ENCODE data around the gene COL4A5. TPM values are rescaled to one million over a fixed set of nuclear protein-coding genes. Genes with fewer than 3 reads are reported as not detected.
A peak's percentile ranks its signal among the peaks of the same experiment; 100 is the strongest.

Gene COL4A5
- total and polyA plus RNA-seq, 2 donors (not counting 3 experiments of a cell fraction or from before 2014, with no cell fraction given), result 15.4 to 28.8 TPM

DNA sequence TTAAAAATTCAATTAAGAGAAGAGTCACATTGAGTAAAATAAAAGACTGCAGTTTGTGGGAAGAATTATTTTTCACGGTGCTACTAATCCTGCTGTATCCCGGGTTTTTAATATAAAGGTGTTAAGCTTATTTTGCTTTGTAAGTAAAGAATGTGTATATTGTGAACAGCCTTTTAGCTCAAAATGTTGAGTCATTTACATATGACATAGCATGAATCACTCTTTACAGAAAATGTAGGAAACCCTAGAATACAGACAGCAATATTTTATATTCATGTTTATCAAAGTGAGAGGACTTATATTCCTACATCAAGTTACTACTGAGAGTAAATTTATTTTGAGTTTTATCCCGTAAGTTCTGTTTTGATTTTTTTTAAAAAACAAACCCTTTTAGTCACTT lies 257.1 kb downstream of the COL4A5 start:
- intact Hi-C loops (cut with micrococcal nuclease) (loop anchor here (5.0 kb wide), 1 partner anchor 114 kb away; no protein-coding TSS in a partner anchor), dilution Hi-C loops (cut with MboI; ENCODE audit: extremely low pct_ligation_motif_present, low sequenced_read_pairs) (no loop called here)
- no peak overlapping the region for H3K27ac ChIP-seq (ENCODE audit: insufficient read depth, low read depth, low read length)
- DNase-seq (ENCODE audit: low read depth, low spot score), result no peak
- no peaks in the 10 kb centered on the region for H3K27me3 ChIP-seq (ENCODE audit: control insufficient read depth in 2 of 2, insufficient read depth in 2 of 2, low read length in 2 of 2)
- no peaks in the 10 kb centered on the region for H3K79me2 ChIP-seq (ENCODE audit: control insufficient read depth, insufficient read depth, low read length)
- ChIA-PET POLR2A (no interaction called here), CTCF (interaction anchor here (4.2 to 7.7 kb wide), 2 partner anchors 688 to 777 kb away, joined by 61 to 250 read pairs; no protein-coding TSS in a partner anchor)
- no peak overlapping the region for H3K9ac ChIP-seq (replicated peaks; ENCODE audit: extremely low read depth, insufficient read depth, low read length)
- TF ChIP-seq MYC (IDR thresholded peaks at IDR 0.05; ENCODE audit: low read depth, low read length) (no peak), FOS (IDR thresholded peaks at IDR 0.05; ENCODE audit: borderline replicate concordance, insufficient read depth, low read length) (peak; percentile 54)
- H4K20me1 ChIP-seq (replicated peaks; ENCODE audit: control insufficient read depth, extremely low read depth, insufficient read depth, low read length), result no peaks in the 10 kb centered on the region
- H2AFZ ChIP-seq (ENCODE audit: low read depth, low read length), result no peak overlapping the region
- no TSS peak for BruUV-seq (replicated peaks)
- no peak overlapping the region for H3K4me2 ChIP-seq (ENCODE audit: insufficient read depth, low read length)
- H3K36me3 ChIP-seq (ENCODE audit: control insufficient read depth in 2 of 2, extremely low read depth in 1 of 2, insufficient read depth in 2 of 2, low read length in 2 of 2), result no peaks in the 10 kb centered on the region
- no peaks in the 10 kb centered on the region for H3K9me1 ChIP-seq (replicated peaks; ENCODE audit: control insufficient read depth, extremely low read depth, insufficient read depth, low read length)
- no peak overlapping the region for H3K4me3 ChIP-seq (replicated peaks in 1 of 3; ENCODE audit: insufficient read depth in 1 of 3, low read depth in 1 of 3, low read length in 3 of 3)
- FAIRE-seq, result no peak
- H3K4me1 ChIP-seq (ENCODE audit: control insufficient read depth, extremely low read depth, insufficient read depth, low read length), result no peaks in the 10 kb centered on the region
- no peaks in the 10 kb centered on the region for H3K9me3 ChIP-seq (replicated peaks; ENCODE audit: control insufficient read depth, insufficient read depth, low read length)

DNA sequence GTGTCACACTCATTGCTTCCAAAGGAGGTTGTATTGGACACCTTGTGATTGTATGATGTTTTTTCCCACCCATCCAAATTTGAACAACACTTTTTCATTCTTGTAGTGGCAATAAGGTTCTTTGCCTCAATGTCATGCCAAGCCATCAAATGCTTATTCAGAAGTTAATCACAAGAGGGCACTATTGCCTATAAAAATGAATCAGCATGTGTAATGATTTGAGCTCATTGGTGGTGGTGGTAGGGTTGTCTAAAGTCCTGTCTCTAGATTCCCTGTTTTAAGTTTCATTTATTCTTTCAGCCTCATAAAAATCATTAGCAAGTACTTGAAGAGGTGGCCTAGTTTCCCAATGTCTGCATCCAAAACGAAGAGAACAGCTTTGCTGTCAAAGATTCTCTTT lies 259.7 kb downstream of the COL4A5 start:
- Histone ChIP-seq H3K27me3 (ENCODE audit: control insufficient read depth in 2 of 2, insufficient read depth in 2 of 2, low read length in 2 of 2) (no peaks in the 10 kb centered on the region), H3K9me3 (replicated peaks; ENCODE audit: control insufficient read depth, insufficient read depth, low read length) (no peaks in the 10 kb centered on the region), H4K20me1 (replicated peaks; ENCODE audit: control insufficient read depth, extremely low read depth, insufficient read depth, low read length) (no peaks in the 10 kb centered on the region), H3K4me3 (replicated peaks in 1 of 3; ENCODE audit: insufficient read depth in 1 of 3, low read depth in 1 of 3, low read length in 3 of 3) (no peak overlapping the region), H3K9me1 (replicated peaks; ENCODE audit: control insufficient read depth, extremely low read depth, insufficient read depth, low read length) (no peaks in the 10 kb centered on the region), H3K36me3 (ENCODE audit: control insufficient read depth in 2 of 2, extremely low read depth in 1 of 2, insufficient read depth in 2 of 2, low read length in 2 of 2) (no peaks in the 10 kb centered on the region), H3K27ac (ENCODE audit: insufficient read depth, low read depth, low read length) (no peak overlapping the region), H3K4me1 (ENCODE audit: control insufficient read depth, extremely low read depth, insufficient read depth, low read length) (no peaks in the 10 kb centered on the region), H3K4me2 (ENCODE audit: insufficient read depth, low read length) (no peak overlapping the region), H2AFZ (ENCODE audit: low read depth, low read length) (no peak overlapping the region), H3K9ac (replicated peaks; ENCODE audit: extremely low read depth, insufficient read depth, low read length) (no peak overlapping the region), H3K79me2 (ENCODE audit: control insufficient read depth, insufficient read depth, low read length) (no peaks in the 10 kb centered on the region)
- CTCF ChIA-PET, result interaction anchor here (0.8 to 7.7 kb wide), 14 partner anchors 11 to 1192 kb away, joined by 3 to 250 read pairs (median 6); no protein-coding TSS in a partner anchor
- dilution Hi-C loops (cut with MboI; ENCODE audit: extremely low pct_ligation_motif_present, low sequenced_read_pairs) (no loop called here), intact Hi-C loops (cut with micrococcal nuclease) (loop anchor here (1.0 to 5.0 kb wide), 2 partner anchors 117 to 685 kb away; no protein-coding TSS in a partner anchor)
- FAIRE-seq, result peak; percentile 73
- DNase-seq (ENCODE audit: low read depth, low spot score), result peak; percentile 42
- TF ChIP-seq, protein P1, sequence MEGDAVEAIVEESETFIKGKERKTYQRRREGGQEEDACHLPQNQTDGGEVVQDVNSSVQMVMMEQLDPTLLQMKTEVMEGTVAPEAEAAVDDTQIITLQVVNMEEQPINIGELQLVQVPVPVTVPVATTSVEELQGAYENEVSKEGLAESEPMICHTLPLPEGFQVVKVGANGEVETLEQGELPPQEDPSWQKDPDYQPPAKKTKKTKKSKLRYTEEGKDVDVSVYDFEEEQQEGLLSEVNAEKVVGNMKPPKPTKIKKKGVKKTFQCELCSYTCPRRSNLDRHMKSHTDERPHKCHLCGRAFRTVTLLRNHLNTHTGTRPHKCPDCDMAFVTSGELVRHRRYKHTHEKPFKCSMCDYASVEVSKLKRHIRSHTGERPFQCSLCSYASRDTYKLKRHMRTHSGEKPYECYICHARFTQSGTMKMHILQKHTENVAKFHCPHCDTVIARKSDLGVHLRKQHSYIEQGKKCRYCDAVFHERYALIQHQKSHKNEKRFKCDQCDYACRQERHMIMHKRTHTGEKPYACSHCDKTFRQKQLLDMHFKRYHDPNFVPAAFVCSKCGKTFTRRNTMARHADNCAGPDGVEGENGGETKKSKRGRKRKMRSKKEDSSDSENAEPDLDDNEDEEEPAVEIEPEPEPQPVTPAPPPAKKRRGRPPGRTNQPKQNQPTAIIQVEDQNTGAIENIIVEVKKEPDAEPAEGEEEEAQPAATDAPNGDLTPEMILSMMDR (IDR thresholded peaks at IDR 0.05; ENCODE audit: extremely low read depth in 1 of 2, insufficient read depth in 1 of 2, low read depth in 1 of 2, low read length in 2 of 2), result peak; percentile 7 to 21
- no peak for TF ChIP-seq POLR2A (IDR thresholded peaks at IDR 0.05; ENCODE audit: low read depth, low read length)
- POLR2A ChIA-PET, result interaction anchor here (0.6 kb wide), 1 partner anchor 116 kb away, joined by 10 read pairs; no protein-coding TSS in a partner anchor
- no TSS peak for BruUV-seq (replicated peaks)
